Measurements from ENCODE around the gene ALDOC. TPM values are rescaled to one million over a fixed set of nuclear protein-coding genes. Genes with fewer than 3 reads are reported as not detected.

The ALDOC gene
- total and polyA plus RNA-seq, 2 of the 13 experiments (the other 11 are each of a cell fraction or from before 2014, with no cell fraction given), result 15.4 to 60.9 TPM

DNA sequence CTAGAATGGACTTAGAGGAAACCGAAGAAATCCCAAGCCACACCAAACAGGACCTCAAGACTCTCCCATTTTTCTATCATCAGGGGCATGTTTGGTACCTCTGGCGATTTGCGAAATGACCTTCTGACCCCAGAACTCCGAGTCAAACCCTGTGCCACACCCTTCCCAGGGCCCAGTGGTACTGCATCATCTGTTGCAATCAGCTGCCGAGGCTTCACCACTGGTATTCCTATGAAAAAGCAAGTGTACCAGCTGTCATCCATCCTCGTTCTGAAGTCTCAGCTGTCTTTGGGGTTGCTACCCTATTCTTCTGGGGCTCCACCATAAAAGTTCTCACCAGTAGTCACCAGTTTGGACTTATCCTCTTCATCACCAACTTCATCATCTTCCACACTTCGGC lies 39.6 kb upstream of the ALDOC start (continued):
- TF ChIP-seq ZNF616 (CRISPR knock-in tag; IDR thresholded peaks at IDR 0.05; ENCODE audit: low read depth) (no peak), PPARG (CRISPR knock-in tag; conservative IDR thresholded peaks at IDR 0.05) (no peak), ZNF75D (CRISPR knock-in tag; IDR thresholded peaks at IDR 0.05; ENCODE audit: borderline replicate concordance) (no peak)

- no peaks in the 10 kb centered on the region for H3K79me2 ChIP-seq (ENCODE audit: insufficient read depth, low read length)
- ChIA-PET POLR2A (no interaction called here), CTCF (ENCODE audit: low intra/inter-chr PET ratio, low total read pairs) (interaction anchor here (0.9 kb wide), 1 partner anchor 67 kb away, joined by 3 read pairs; no protein-coding TSS in a partner anchor)
- intact Hi-C loops (cut with micrococcal nuclease; ENCODE audit: unreplicated experiment), result no loop called here
- TF ChIP-seq CREM (IDR thresholded peaks at IDR 0.05) (no peak), CREM (CRISPR knock-in tag; IDR thresholded peaks at IDR 0.05) (no peak), ZNF264 (CRISPR knock-in tag; IDR thresholded peaks at IDR 0.05) (no peak), KLF12 (CRISPR knock-in tag; IDR thresholded peaks at IDR 0.05; ENCODE audit: borderline replicate concordance) (no peak), RNF2 (conservative IDR thresholded peaks at IDR 0.05; ENCODE audit: low read depth) (no peak), NR2F6 (IDR thresholded peaks at IDR 0.05) (no peak), NR2F6 (CRISPR knock-in tag; IDR thresholded peaks at IDR 0.05) (no peak), ZFP62 (CRISPR knock-in tag; IDR thresholded peaks at IDR 0.05) (no peak), SMAD3 (CRISPR knock-in tag; IDR thresholded peaks at IDR 0.05) (no peak), YY1 (IDR thresholded peaks at IDR 0.05; ENCODE audit: insufficient read depth, insufficient replicate concordance, low read depth, low read length) (no peak), ZNF446 (CRISPR knock-in tag; IDR thresholded peaks at IDR 0.05) (no peak), ZBTB38 (CRISPR knock-in tag; IDR thresholded peaks at IDR 0.05) (no peak), ZNF280D (CRISPR knock-in tag; IDR thresholded peaks at IDR 0.05) (no peak), ZBTB42 (CRISPR knock-in tag; IDR thresholded peaks at IDR 0.05) (no peak), IKZF1 (IDR thresholded peaks at IDR 0.05) (no peak), ZNF598 (CRISPR knock-in tag; IDR thresholded peaks at IDR 0.05; ENCODE audit: borderline replicate concordance) (no peak), ZNF550 (CRISPR knock-in tag; IDR thresholded peaks at IDR 0.05; ENCODE audit: borderline replicate concordance) (no peak), ZNF558 (CRISPR knock-in tag; IDR thresholded peaks at IDR 0.05; ENCODE audit: borderline replicate concordance) (no peak)
- in situ Hi-C loops (cut with HindIII; ENCODE audit: extremely low pct_ligation_motif_present, low pct_unique_long_range_greater_than_20kb), result no loop called here
- H3K9ac ChIP-seq (ENCODE audit: insufficient read depth, low read depth, low read length), result no peak overlapping the region
- H3K4me1 ChIP-seq (ENCODE audit: insufficient read depth, low read length), result no peaks in the 10 kb centered on the region
- no peak overlapping the region for H3K4me3 ChIP-seq (replicated peaks in 1 of 3; ENCODE audit: insufficient read depth in 1 of 3, low read depth in 2 of 3, low read length in 3 of 3)
- no peak for ATAC-seq
- BruUV-seq (replicated peaks), result no TSS peak
- no peaks in the 10 kb centered on the region for H3K9me3 ChIP-seq (ENCODE audit: low read length)
- no peak overlapping the region for H2AFZ ChIP-seq (ENCODE audit: low read length)
- WGBS (ENCODE audit: low lambda C conversion rate), result 96% methylated on average over 4 of the region's 4 CpGs
- no peak for FAIRE-seq
- H4K20me1 ChIP-seq (ENCODE audit: insufficient read depth, low read length), result no peaks in the 10 kb centered on the region
- peaks cover 43 to 67% of the 10 kb centered on the region in 2 experiments for H3K36me3 ChIP-seq (replicated peaks in 1 of 2; ENCODE audit: control insufficient read depth in 1 of 2, insufficient read depth in 2 of 2, low read length in 2 of 2)
- H3K4me2 ChIP-seq (ENCODE audit: low read depth, low read length), result no peak overlapping the region
- H3K27ac ChIP-seq (ENCODE audit: extremely low read length, insufficient read depth, low read length), result no peak overlapping the region
- H3K27me3 ChIP-seq (ENCODE audit: control insufficient read depth in 1 of 2, insufficient read depth in 2 of 2, low read length in 2 of 2), result no peaks in the 10 kb centered on the region
- DNase-seq (ENCODE audit: low spot score), result no peak
These were observed 38.7 kb upstream of the ALDOC start for GRCh38 chr17:28615260-28615940.
